Activated CD8-positive, alpha-beta T cell treated with anti-CD3 and anti-CD28 coated beads for 36 hours (primary cell): ENCODE measurements around the gene FBN2. TPM values are rescaled to one million over a fixed set of nuclear protein-coding genes. Genes with fewer than 3 reads are reported as not detected.
"Not testable (repeated sequence)": the region's sequence is repeated elsewhere in the genome, so short reads cannot be mapped to it uniquely, and the experiment has no call there.

Source experiments
- ATAC-seq: fragments of 200-7000 bp; cut with Tn5 transposase; one replicate; pipeline ENCODE4 v1.10.0; 2021; ENCODE audit warnings: mild to moderate bottlenecking, moderate library complexity
- CTCF ChIA-PET: fragments of 350-600 bp; sonication (Branson Sonifier 250); formaldehyde crosslinking; loops from one replicate; lab custom pipeline; 2021; ENCODE audit warnings: antibody characterized with exemption; lab: Charles Lee
- POLR2A ChIA-PET: fragments of 350-600 bp; sonication (Branson Sonifier 250); formaldehyde crosslinking; loops from one replicate; lab custom pipeline; 2021; ENCODE audit warnings: antibody characterized with exemption; lab: Charles Lee
- DNase-seq: peaks from one replicate; pipeline ENCODE4 v3.0.0-alpha.2; 2020
- H3K27ac Mint-ChIP-seq: one replicate; pipeline ENCODE4 v1.8.0; 2021; ENCODE audit warnings: mild to moderate bottlenecking, mixed read lengths
- H3K27me3 Mint-ChIP-seq: one replicate; pipeline ENCODE4 v1.8.0; 2021; ENCODE audit warnings: mixed read lengths
- H3K36me3 Mint-ChIP-seq: one replicate; pipeline ENCODE4 v1.8.0; 2021; ENCODE audit warnings: low read depth, mixed read lengths
- H3K4me1 Mint-ChIP-seq: one replicate; pipeline ENCODE4 v1.8.0; 2021; ENCODE audit warnings: low read depth, mixed read lengths
- H3K4me3 Mint-ChIP-seq: one replicate; pipeline ENCODE4 v1.8.0; 2021; ENCODE audit warnings: mild to moderate bottlenecking, moderate library complexity, mixed read lengths
- H3K9me3 Mint-ChIP-seq: one replicate; pipeline ENCODE4 v1.8.0; 2021; ENCODE audit warnings: mixed read lengths
- intact Hi-C: fragments of 100-400 bp; cut with micrococcal nuclease; formaldehyde crosslinking; loops from one replicate; pipeline ENCODE4 v1.10.0; 2022
- total RNA-seq, 2 experiments: library from RNA; stranded (reverse); gene quantifications; one replicate each; pipeline ENCODE4 v1.2.3, GENCODE V29; 2021
- TF ChIP-seq, protein P1 (sequence below): fragments of 200-600 bp; IDR thresholded peaks from one replicate; pipeline ENCODE4 v1.8.0; 2022; ENCODE audit warnings: antibody characterized with exemption, mild to moderate bottlenecking

Gene FBN2
- total RNA-seq, 2 experiments from 2014 or later, result not detected

DNA sequence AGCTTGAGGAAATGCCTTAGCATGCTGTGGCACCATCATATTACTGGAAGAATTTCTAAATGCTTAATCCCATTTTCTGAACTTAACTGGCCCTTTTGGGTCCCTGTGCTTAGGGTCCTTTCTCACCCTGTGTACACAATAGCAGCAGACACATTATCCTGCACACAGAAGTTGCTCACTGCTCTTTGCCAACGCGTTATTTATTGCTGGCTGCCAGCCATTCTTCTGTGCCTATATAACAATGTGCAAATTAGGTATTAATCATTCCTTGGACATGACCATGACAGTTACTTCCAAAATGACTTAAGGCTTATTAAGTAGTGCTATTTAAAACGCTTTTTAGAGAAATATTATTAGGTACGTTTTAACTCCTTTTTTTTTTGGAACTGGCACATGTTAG lies 134.7 kb downstream of the FBN2 start:
- no peaks in the 10 kb centered on the region for H3K36me3 Mint-ChIP-seq
- ATAC-seq, result no peak

DNA sequence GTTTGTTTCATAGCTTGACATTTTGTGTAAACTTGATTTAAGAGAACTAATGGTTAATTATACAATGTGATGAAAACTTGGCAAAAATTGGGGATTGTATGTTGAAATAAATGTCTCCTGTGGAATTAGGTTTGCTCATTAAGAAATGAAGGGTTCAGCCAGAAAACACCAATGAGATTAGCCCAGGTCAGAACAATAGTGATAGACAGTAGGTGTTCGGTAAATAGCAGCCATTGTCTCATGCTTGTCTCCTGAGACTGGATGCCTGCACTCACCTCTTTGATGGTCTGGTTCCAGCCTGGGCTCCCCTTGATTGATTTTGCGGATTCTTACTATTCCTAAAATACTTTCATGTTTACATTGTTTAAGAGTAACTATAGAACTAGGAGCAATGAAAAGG lies 135.5 kb downstream of the FBN2 start:
- intact Hi-C loops, result no loop called here
- TF ChIP-seq, protein P1, sequence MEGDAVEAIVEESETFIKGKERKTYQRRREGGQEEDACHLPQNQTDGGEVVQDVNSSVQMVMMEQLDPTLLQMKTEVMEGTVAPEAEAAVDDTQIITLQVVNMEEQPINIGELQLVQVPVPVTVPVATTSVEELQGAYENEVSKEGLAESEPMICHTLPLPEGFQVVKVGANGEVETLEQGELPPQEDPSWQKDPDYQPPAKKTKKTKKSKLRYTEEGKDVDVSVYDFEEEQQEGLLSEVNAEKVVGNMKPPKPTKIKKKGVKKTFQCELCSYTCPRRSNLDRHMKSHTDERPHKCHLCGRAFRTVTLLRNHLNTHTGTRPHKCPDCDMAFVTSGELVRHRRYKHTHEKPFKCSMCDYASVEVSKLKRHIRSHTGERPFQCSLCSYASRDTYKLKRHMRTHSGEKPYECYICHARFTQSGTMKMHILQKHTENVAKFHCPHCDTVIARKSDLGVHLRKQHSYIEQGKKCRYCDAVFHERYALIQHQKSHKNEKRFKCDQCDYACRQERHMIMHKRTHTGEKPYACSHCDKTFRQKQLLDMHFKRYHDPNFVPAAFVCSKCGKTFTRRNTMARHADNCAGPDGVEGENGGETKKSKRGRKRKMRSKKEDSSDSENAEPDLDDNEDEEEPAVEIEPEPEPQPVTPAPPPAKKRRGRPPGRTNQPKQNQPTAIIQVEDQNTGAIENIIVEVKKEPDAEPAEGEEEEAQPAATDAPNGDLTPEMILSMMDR, result no peak
- no peaks in the 10 kb centered on the region for H3K27me3 Mint-ChIP-seq
- H3K36me3 Mint-ChIP-seq, result no peaks in the 10 kb centered on the region
- DNase-seq (no peak), ATAC-seq (no peak)
- H3K4me1 Mint-ChIP-seq, result no peaks in the 10 kb centered on the region
- no peak overlapping the region for H3K4me3 Mint-ChIP-seq
- ChIA-PET POLR2A (no interaction called here), CTCF (no interaction called here)
- H3K9me3 Mint-ChIP-seq, result no peaks in the 10 kb centered on the region
- H3K27ac Mint-ChIP-seq, result no peak overlapping the region

More for the DNA sequence above, 134.7 kb downstream of the FBN2 start:
- POLR2A ChIA-PET, result no interaction called here
- no peaks in the 10 kb centered on the region for H3K4me1 Mint-ChIP-seq
- CTCF ChIA-PET, result no interaction called here
- no peak for DNase-seq
- no peak overlapping the region for H3K27ac Mint-ChIP-seq
- TF ChIP-seq, protein P1, result no peak
- no peaks in the 10 kb centered on the region for H3K9me3 Mint-ChIP-seq
- no peak overlapping the region for H3K4me3 Mint-ChIP-seq
- intact Hi-C loops, result no loop called here
- H3K27me3 Mint-ChIP-seq, result no peaks in the 10 kb centered on the region

DNA sequence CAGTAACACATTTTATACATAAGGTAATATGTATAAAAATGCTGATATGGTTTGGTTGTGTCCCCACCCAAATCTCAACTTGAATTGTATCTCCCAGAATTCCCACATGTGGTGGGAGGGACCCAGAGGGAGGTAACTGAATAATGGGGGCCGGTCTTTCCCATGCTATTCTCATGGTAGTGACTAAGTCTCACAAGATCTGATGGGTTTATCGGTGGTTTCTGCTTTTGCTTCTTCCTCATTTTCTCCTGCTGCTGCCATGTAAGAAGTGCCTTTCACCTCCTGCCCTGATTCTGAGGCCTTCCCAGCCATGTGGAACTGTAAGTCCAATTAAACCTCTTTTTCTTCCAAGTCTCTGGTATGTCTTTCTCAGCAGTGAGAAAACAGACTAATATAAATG lies 137.3 kb downstream of the FBN2 start:
- POLR2A ChIA-PET, intact Hi-C loops, H3K36me3 Mint-ChIP-seq, H3K4me1 Mint-ChIP-seq, DNase-seq, CTCF ChIA-PET, H3K27ac Mint-ChIP-seq, H3K27me3 Mint-ChIP-seq, H3K9me3 Mint-ChIP-seq, H3K4me3 Mint-ChIP-seq, ATAC-seq: not testable (repeated sequence)

DNA sequence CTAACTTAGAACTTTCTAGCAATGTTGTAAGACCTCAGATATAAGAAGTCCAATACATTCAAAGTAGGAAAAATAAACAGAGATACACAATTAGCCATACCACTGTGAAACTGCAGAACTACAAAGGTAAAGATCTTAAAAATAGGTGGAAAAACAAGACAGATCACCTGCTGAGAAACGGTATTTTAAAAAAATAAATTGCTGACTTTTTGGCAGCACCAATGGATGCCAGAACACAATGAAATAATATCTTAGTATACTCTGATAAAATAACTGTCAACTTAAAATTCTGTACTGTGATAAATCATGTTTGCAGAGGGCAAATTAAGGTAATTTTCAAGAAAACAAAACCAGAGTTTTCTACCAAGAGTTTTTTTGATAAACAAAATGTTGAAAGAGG lies 138.9 kb downstream of the FBN2 start:
- no peaks in the 10 kb centered on the region for H3K36me3 Mint-ChIP-seq
- DNase-seq (no peak), ATAC-seq (no peak)
- no peak overlapping the region for H3K4me3 Mint-ChIP-seq
- H3K27me3 Mint-ChIP-seq, result no peaks in the 10 kb centered on the region
- H3K27ac Mint-ChIP-seq, result no peak overlapping the region
- no peaks in the 10 kb centered on the region for H3K9me3 Mint-ChIP-seq
- intact Hi-C loops, result no loop called here
- TF ChIP-seq, protein P1, result no peak
- ChIA-PET CTCF (no interaction called here), POLR2A (no interaction called here)
- no peaks in the 10 kb centered on the region for H3K4me1 Mint-ChIP-seq

DNA sequence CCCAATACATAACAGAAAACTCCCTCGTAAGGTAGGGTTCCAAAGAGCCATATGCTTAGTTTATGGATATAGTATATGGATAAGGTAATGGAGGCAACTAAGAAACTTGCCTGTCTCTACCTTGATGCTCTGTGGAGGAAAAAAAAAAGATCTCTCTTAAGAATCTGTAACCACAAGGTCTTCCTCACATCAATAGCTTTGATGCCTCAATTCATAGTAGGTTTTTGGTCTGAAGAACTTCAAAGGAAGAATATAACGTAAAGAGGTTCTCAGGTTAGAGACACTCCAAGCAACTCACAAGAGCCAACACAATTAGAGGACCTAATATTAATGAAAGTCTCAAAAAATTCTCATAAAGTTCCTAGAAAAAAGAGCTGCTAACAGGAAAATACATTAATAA lies 140.2 kb downstream of the FBN2 start:
- POLR2A ChIA-PET, result no interaction called here
- no peak for DNase-seq
- Mint-ChIP-seq H3K4me1 (no peaks in the 10 kb centered on the region), H3K9me3 (no peaks in the 10 kb centered on the region), H3K36me3 (no peaks in the 10 kb centered on the region), H3K27ac (no peak overlapping the region), H3K27me3 (no peaks in the 10 kb centered on the region), H3K4me3 (no peak overlapping the region)
- intact Hi-C loops, result no loop called here
- TF ChIP-seq, protein P1, result no peak
- no peak for ATAC-seq
- CTCF ChIA-PET, result no interaction called here

DNA sequence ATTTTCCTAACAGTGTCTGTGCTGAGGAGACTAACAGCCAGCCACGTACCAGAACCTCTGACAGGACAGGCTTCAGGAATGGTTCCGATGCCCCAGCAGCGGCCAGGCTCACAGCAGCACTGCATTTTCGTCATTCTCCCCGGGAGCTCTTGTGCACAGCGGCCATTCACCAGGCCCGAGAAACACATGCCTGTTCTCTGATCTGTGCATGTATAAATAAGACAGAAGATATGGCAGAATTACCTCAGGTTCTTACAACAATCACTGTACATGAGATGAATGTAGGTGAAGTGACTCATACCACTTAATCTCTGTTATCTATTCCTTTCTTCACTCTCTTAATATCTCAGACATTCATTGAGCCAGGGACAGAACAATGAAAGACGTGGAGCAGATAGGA lies 143.0 kb downstream of the FBN2 start:
- Mint-ChIP-seq H3K27ac (no peak overlapping the region), H3K4me3 (no peak overlapping the region), H3K36me3 (no peaks in the 10 kb centered on the region), H3K27me3 (no peaks in the 10 kb centered on the region), H3K9me3 (no peaks in the 10 kb centered on the region), H3K4me1 (no peaks in the 10 kb centered on the region)
- ChIA-PET CTCF (no interaction called here), POLR2A (no interaction called here)
- ATAC-seq (no peak), DNase-seq (no peak)
- intact Hi-C loops, result no loop called here
- TF ChIP-seq, protein P1, result no peak
